Stomach (tissue), 9 donors: ENCODE measurements around the gene EXOC4. TPM values are rescaled to one million over a fixed set of nuclear protein-coding genes. Genes with fewer than 3 reads are reported as not detected.

Source experiments
- DNase-seq, 2 donors: peaks; one replicate each; pipeline versions ENCODE4 v3.0.0 to v3.0.0-alpha.2; 2013 to 2019
- H3K27ac ChIP-seq, 5 donors: fragments of 200-600 bp in 4 of 5; sonication (generic) in 4 of 5; one replicate each; pipeline ENCODE4 v1.5.1; 2013 to 2019; ENCODE audit warnings: mild to moderate bottlenecking in 1 of 5, moderate library complexity in 1 of 5
- H3K27me3 ChIP-seq, 3 donors: fragments of 200-600 bp; sonication (generic); one replicate each; pipeline ENCODE4 v1.5.1; 2017 to 2019; ENCODE audit warnings: mixed run types in 1 of 3
- H3K36me3 ChIP-seq, 4 donors: fragments of 200-600 bp; sonication (generic); 1 replicate in 3 of 4; 2 replicates in 1 of 4; pipeline ENCODE4 v1.5.1; 2016 to 2019
- H3K4me1 ChIP-seq, 4 donors: fragments of 200-600 bp; sonication (generic); one replicate each; pipeline ENCODE4 v1.5.1; 2016 to 2019
- H3K4me3 ChIP-seq, 4 donors: fragments of 200-600 bp; sonication (generic) in 3 of 4; one replicate each; pipeline ENCODE4 v1.5.1; 2016 to 2019; ENCODE audit warnings: mild to moderate bottlenecking in 1 of 4
- H3K9me3 ChIP-seq, 4 donors: fragments of 200-600 bp; sonication (generic); one replicate each; pipeline ENCODE4 v1.5.1; 2016 to 2019
- CTCF ChIP-seq, 7 experiments: fragments of 450-650 bp in 4 of 7; fragments of 200-600 bp in 3 of 7; sonication (generic) in 3 of 7; IDR thresholded peaks; one replicate each; pipeline ENCODE4 v1.5.1; 2016 to 2019; ENCODE audit warnings: antibody characterized with exemption in 7 of 7, control low read depth in 2 of 7, mild to moderate bottlenecking in 1 of 7
- EP300 ChIP-seq: sonication (generic); formaldehyde crosslinking; IDR thresholded peaks from one replicate; pipeline ENCODE4 v1.6.1; 2017; ENCODE audit warnings: antibody characterized with exemption
- POLR2A ChIP-seq, 4 donors: fragments of 450-650 bp; IDR thresholded peaks; one replicate each; pipeline ENCODE4 v1.6.1; 2016; ENCODE audit warnings: antibody characterized with exemption in 4 of 4, control low read depth in 2 of 4, mild to moderate bottlenecking in 1 of 4, moderate library complexity in 1 of 4
- POLR2AphosphoS5 ChIP-seq, 3 donors: sonication (generic); formaldehyde crosslinking; IDR thresholded peaks; one replicate each; pipeline ENCODE4 v1.6.1; 2016; ENCODE audit warnings: antibody characterized with exemption in 3 of 3
- WGBS, 5 donors: extraction: QIAGEN DNeasy Blood & Tissue Kit in 3 of 5; methylation state at CpG; one replicate each; pipeline versions ENCODE4 v1.1.5 to v1.1.7; 2013 to 2018; 5-methylcytosine and 5-hydroxymethylcytosine counted together
- intact Hi-C: fragments of 100-400 bp; cut with DNase I; formaldehyde crosslinking; loops from one replicate; pipeline ENCODE4 v1.15.1; 2023; ENCODE audit warnings: low total_unique reads
- polyA plus RNA-seq, 3 donors: library from polyadenylated mRNA; stranded (reverse); fragments of 200-250 nt; gene quantifications; one replicate each; pipeline ENCODE4 v1.2.3, GENCODE V29; 2013
- total RNA-seq, 5 donors: library from RNA; depleted of rRNA; stranded (reverse); fragments of >200 nt; gene quantifications; one replicate each; pipeline versions ENCODE4 v1.1.0 to v1.2.3, GENCODE V29; 2014 to 2016
- donor health status: healthy with polysubstance abuse.
- donor health status: Bipolar disorder and iron deficiency.
- donor health status: healthy.

The EXOC4 gene
- total and polyA plus RNA-seq, 8 donors = 14.1 to 339 (median 61.1) TPM

GRCh38 chr7:133386205-133386604 is 133.3 kb downstream of the EXOC4 start:
- Histone ChIP-seq H3K36me3 (no peaks in the 10 kb centered on the region), H3K4me1 (peaks cover 0 to 6% (median 0%) of the 10 kb centered on the region in 4 donors), H3K4me3 (no peak overlapping the region), H3K27me3 (no peaks in the 10 kb centered on the region), H3K27ac (no peak overlapping the region), H3K9me3 (no peaks in the 10 kb centered on the region)
- intact Hi-C loops = no loop called here
- 93 to 98% (median 97%) methylated on average over 2 of the region's 2 CpGs for WGBS, 5 donors
- TF ChIP-seq POLR2A (IDR thresholded peaks at IDR 0.05) (no peak), CTCF (IDR thresholded peaks at IDR 0.05) (no peak)
- no peak for DNase-seq

- no peak overlapping the region for H3K4me3 ChIP-seq
- no peaks in the 10 kb centered on the region for H3K36me3 ChIP-seq
- peaks cover 0 to 6% (median 0%) of the 10 kb centered on the region in 4 donors for H3K4me1 ChIP-seq
- intact Hi-C loops = no loop called here
- TF ChIP-seq EP300 (no peak), POLR2A (IDR thresholded peaks at IDR 0.05) (no peak), POLR2AphosphoS5 (IDR thresholded peaks at IDR 0.05) (no peak), CTCF (IDR thresholded peaks at IDR 0.05) (no peak)
- H3K27ac ChIP-seq = no peak overlapping the region
- no peak for DNase-seq
- no peaks in the 10 kb centered on the region for H3K27me3 ChIP-seq
- no peaks in the 10 kb centered on the region for H3K9me3 ChIP-seq
- 91 to 95% (median 94%) methylated on average over 4 of the region's 4 CpGs for WGBS, 5 donors
Observed at GRCh38 chr7:133389727-133390126, 136.8 kb downstream of the EXOC4 start.

- Histone ChIP-seq H3K9me3 (no peaks in the 10 kb centered on the region), H3K4me3 (no peak overlapping the region), H3K36me3 (no peaks in the 10 kb centered on the region), H3K4me1 (peaks cover 0 to 6% (median 0%) of the 10 kb centered on the region in 4 donors), H3K27ac (no peak overlapping the region), H3K27me3 (no peaks in the 10 kb centered on the region)
- DNase-seq = no peak
- 90 to 93% (median 92%) methylated on average over 11 of the region's 11 CpGs for WGBS, 5 donors
- no peak for TF ChIP-seq CTCF (IDR thresholded peaks at IDR 0.05)
- TF ChIP-seq EP300 = no peak
- no peak for TF ChIP-seq POLR2AphosphoS5 (IDR thresholded peaks at IDR 0.05)
- TF ChIP-seq POLR2A (IDR thresholded peaks at IDR 0.05) = no peak
- intact Hi-C loops = no loop called here
Observed at GRCh38 chr7:133391206-133391605, 138.3 kb downstream of the EXOC4 start.

- Histone ChIP-seq H3K4me1 (no peaks in the 10 kb centered on the region), H3K36me3 (no peaks in the 10 kb centered on the region), H3K27ac (no peak overlapping the region), H3K27me3 (no peaks in the 10 kb centered on the region), H3K4me3 (no peak overlapping the region), H3K9me3 (no peaks in the 10 kb centered on the region)
- DNase-seq = no peak
- TF ChIP-seq EP300 (no peak), POLR2AphosphoS5 (IDR thresholded peaks at IDR 0.05) (no peak), CTCF (IDR thresholded peaks at IDR 0.05) (no peak), POLR2A (IDR thresholded peaks at IDR 0.05) (no peak)
- WGBS, 5 donors = 60 to 94% (median 83%) methylated on average over 1 of the region's 1 CpG
- intact Hi-C loops = no loop called here
Observed at GRCh38 chr7:133394369-133394768, 141.5 kb downstream of the EXOC4 start.
